ENCODE measurements around the gene CYTH1.

The CYTH1 gene

DNA sequence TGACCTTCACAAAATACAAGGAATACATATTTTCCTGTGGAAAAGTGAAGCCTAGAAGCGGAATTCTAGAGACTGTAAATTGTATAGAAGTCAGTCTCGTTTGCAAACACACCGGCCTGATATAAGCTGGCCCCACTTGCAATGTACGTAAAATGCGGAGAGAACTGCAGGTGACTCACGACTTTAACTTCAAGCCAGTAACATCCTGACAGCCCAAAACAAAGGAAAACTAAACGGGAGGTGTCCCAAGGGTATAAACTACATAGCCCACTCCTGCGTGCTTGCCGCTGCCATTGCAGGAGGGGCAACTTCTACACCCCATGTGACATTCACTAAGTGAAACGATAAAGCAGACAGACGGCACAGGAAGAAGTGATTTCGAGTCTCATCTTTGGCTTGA lies 101.6 kb downstream of the CYTH1 start (continued):
- TF ChIP-seq, protein P1, sequence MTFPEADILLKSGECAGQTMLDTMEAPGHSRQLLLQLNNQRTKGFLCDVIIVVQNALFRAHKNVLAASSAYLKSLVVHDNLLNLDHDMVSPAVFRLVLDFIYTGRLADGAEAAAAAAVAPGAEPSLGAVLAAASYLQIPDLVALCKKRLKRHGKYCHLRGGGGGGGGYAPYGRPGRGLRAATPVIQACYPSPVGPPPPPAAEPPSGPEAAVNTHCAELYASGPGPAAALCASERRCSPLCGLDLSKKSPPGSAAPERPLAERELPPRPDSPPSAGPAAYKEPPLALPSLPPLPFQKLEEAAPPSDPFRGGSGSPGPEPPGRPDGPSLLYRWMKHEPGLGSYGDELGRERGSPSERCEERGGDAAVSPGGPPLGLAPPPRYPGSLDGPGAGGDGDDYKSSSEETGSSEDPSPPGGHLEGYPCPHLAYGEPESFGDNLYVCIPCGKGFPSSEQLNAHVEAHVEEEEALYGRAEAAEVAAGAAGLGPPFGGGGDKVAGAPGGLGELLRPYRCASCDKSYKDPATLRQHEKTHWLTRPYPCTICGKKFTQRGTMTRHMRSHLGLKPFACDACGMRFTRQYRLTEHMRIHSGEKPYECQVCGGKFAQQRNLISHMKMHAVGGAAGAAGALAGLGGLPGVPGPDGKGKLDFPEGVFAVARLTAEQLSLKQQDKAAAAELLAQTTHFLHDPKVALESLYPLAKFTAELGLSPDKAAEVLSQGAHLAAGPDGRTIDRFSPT (tag by site-specific recombination; IDR thresholded peaks at IDR 0.05) = no peak
- no peak for TF ChIP-seq ZNF791 (tag by site-specific recombination; IDR thresholded peaks at IDR 0.05)
- TF ChIP-seq, protein P2, sequence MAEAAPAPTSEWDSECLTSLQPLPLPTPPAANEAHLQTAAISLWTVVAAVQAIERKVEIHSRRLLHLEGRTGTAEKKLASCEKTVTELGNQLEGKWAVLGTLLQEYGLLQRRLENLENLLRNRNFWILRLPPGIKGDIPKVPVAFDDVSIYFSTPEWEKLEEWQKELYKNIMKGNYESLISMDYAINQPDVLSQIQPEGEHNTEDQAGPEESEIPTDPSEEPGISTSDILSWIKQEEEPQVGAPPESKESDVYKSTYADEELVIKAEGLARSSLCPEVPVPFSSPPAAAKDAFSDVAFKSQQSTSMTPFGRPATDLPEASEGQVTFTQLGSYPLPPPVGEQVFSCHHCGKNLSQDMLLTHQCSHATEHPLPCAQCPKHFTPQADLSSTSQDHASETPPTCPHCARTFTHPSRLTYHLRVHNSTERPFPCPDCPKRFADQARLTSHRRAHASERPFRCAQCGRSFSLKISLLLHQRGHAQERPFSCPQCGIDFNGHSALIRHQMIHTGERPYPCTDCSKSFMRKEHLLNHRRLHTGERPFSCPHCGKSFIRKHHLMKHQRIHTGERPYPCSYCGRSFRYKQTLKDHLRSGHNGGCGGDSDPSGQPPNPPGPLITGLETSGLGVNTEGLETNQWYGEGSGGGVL (tag by site-specific recombination; IDR thresholded peaks at IDR 0.05) = no peak

DNA sequence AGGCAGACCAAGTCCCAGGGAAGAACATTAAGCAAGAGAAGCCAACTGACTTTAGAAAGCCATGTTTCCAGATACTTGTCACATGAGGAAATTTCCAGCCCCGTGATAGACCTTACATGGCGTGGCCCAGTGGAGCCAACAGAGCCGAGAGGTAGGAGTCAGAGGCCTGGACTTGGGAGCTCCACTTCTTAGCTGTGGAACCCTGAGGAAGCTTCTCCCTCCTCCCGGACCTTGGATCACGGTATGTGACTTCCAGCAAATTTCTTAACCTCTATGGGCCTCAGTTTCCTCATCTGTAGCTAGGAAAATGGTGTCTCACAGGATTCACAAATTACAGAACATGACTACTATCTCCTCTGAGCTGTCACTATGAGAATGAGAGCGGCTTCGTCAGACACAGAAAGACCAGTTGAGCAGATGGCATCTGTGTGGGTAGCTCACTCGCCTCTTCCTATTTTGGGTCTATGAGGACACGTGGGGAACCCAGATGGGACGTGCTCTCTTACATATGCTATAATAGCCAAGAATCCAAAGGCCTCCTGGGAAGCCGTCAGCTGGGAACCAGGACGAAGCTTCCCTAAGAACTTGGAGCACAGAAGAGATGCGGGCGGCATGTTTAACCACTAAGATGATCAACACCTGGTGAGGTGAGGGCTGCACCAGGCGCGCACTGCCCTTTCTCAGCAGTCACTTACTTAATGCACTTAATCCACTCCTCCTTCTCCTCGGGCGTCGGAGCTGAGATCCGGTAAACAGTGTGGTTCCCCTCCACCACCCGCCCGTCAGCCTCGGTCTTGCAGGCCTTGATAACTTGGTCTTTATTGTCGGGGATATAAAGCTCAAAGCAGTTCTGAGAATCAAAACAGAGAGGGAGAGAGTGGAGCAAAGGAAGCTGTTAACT lies 102.3 kb downstream of the CYTH1 start:
- Histone ChIP-seq H3K4me1 (ENCODE audit: control insufficient read depth, insufficient read depth, low read length) (no peaks in the 10 kb centered on the region), H3K4me3 (ENCODE audit: low read depth, low read length) (no peak overlapping the region), H3K27ac (ENCODE audit: extremely low read depth, low read depth, low read length) (no peak overlapping the region), H3K9me3 (ENCODE audit: control insufficient read depth, insufficient read depth, low read depth, low read length) (no peaks in the 10 kb centered on the region), H3K36me3 (ENCODE audit: control insufficient read depth in 2 of 2, insufficient read depth in 1 of 2, low read length in 2 of 2) (peaks cover 0 to 57% of the 10 kb centered on the region in 2 experiments; a peak in 2 of 3 replicates)
- TF ChIP-seq, protein P3, sequence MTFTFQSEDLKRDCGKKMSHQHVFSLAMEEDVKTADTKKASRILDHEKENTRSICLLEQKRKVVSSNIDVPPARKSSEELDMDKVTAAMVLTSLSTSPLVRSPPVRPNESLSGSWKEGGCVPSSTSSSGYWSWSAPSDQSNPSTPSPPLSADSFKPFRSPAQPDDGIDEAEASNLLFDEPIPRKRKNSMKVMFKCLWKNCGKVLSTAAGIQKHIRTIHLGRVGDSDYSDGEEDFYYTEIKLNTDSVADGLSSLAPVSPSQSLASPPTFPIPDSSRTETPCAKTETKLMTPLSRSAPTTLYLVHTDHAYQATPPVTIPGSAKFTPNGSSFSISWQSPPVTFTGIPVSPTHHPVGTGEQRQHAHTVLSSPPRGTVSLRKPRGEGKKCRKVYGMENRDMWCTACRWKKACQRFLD (tag by site-specific recombination; IDR thresholded peaks at IDR 0.05) = no peak
- no peak for TF ChIP-seq ZNF560 (tag by site-specific recombination; IDR thresholded peaks at IDR 0.05; ENCODE audit: borderline replicate concordance)
- no peak for TF ChIP-seq HOXD13 (CRISPR knock-in tag; IDR thresholded peaks at IDR 0.05; ENCODE audit: borderline replicate concordance)
- TF ChIP-seq ZNF292 (tag by site-specific recombination; IDR thresholded peaks at IDR 0.05; ENCODE audit: borderline replicate concordance, low read depth) = no peak
- no peak for TF ChIP-seq ZNF701 (tag by site-specific recombination; IDR thresholded peaks at IDR 0.05)
- no peak for TF ChIP-seq TCF7L2 (IDR thresholded peaks at IDR 0.05; ENCODE audit: borderline replicate concordance, low read depth, low read length)
- TF ChIP-seq, protein P4, sequence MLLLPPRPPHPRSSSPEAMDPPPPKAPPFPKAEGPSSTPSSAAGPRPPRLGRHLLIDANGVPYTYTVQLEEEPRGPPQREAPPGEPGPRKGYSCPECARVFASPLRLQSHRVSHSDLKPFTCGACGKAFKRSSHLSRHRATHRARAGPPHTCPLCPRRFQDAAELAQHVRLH (tag by site-specific recombination; IDR thresholded peaks at IDR 0.05) = no peak
- TF ChIP-seq KLF16 (tag by site-specific recombination; IDR thresholded peaks at IDR 0.05) = no peak
- no peak for TF ChIP-seq ZEB2 (tag by site-specific recombination; IDR thresholded peaks at IDR 0.05)
- no peak for TF ChIP-seq ZNF514 (tag by site-specific recombination; IDR thresholded peaks at IDR 0.05)
- TF ChIP-seq, protein P2 (tag by site-specific recombination; IDR thresholded peaks at IDR 0.05) = no peak
- TF ChIP-seq ZSCAN16 (tag by site-specific recombination; IDR thresholded peaks at IDR 0.05) = no peak
- TF ChIP-seq, protein P5, sequence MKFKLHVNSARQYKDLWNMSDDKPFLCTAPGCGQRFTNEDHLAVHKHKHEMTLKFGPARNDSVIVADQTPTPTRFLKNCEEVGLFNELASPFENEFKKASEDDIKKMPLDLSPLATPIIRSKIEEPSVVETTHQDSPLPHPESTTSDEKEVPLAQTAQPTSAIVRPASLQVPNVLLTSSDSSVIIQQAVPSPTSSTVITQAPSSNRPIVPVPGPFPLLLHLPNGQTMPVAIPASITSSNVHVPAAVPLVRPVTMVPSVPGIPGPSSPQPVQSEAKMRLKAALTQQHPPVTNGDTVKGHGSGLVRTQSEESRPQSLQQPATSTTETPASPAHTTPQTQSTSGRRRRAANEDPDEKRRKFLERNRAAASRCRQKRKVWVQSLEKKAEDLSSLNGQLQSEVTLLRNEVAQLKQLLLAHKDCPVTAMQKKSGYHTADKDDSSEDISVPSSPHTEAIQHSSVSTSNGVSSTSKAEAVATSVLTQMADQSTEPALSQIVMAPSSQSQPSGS (tag by site-specific recombination; IDR thresholded peaks at IDR 0.05; ENCODE audit: low read depth) = no peak
- TF ChIP-seq ZNF610 (tag by site-specific recombination; IDR thresholded peaks at IDR 0.05; ENCODE audit: borderline replicate concordance) = no peak
- TF ChIP-seq YY1 (tag by site-specific recombination; IDR thresholded peaks at IDR 0.05) = no peak
- TF ChIP-seq ZNF843 (tag by site-specific recombination; IDR thresholded peaks at IDR 0.05) = no peak
- POLR2A ChIA-PET = interaction anchor here (0.7 kb wide), 1 partner anchor 320 kb away, joined by 3 read pairs; no protein-coding TSS in a partner anchor
- CTCF ChIA-PET = interaction anchor here (0.5 to 1.9 kb wide), 5 partner anchors 17 to 234 kb away, joined by 3 to 18 read pairs (median 3); no protein-coding TSS in a partner anchor

All from HEK293 (cell line).